ENCODE data around the gene SCIMP. TPM values are rescaled to one million over a fixed set of nuclear protein-coding genes. Genes with fewer than 3 reads are reported as not detected.

SCIMP gene
- total and polyA plus RNA-seq, 2 of the 4 experiments (the other 2 are of a cell fraction) = not detected

DNA sequence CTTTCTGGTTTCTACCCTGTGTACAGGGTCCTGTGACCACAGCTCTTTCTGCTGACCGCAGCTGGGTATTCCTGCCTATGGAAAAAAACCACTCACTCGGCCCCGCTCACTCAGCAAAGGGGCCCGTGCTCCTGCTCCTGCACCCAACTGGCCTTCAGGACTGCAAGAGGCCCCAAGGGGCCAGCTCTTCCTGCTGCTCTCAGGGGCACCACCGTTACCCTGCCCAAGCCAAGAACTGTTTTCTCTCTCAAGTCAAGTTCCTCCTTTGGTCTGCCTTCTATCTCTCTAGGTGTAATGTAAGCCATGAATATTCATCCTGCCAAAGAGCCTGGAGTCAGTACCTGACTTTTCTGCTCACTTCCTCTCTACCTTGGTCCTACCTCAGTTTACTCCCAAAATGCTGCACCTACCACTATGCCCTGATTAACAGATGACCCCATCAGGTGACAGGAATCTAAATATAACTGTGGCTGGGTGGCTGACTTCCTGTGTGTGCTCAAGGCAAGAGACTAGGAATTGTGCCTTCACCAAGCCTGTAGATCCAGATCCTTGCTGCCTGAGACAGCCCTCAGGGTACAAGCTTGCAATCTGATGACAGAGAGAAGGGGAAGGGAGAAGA, 20.4 kb upstream of the SCIMP start:
- H2AK9ac ChIP-seq (replicated peaks; ENCODE audit: low read depth, low read length, poor library complexity) = no peak overlapping the region
- ChIA-PET POLR2A (ENCODE audit: unreplicated experiment) (no interaction called here), CTCF (no interaction called here)
- 57% methylated on average over 1 of the region's 5 CpGs; no CpG with 5 or more reads in 1 of the 2 experiments for WGBS, 2 experiments (ENCODE audit: extremely low coverage in 2 of 2, insufficient read length in 1 of 2)
- no peak overlapping the region for H3K14ac ChIP-seq (replicated peaks; ENCODE audit: low read depth, low read length)
- no peaks in the 10 kb centered on the region for H4K20me1 ChIP-seq (ENCODE audit: insufficient read depth, low read length)
- H4K91ac ChIP-seq (ENCODE audit: insufficient read depth, low read depth, low read length) = no peak overlapping the region
- H3K9me1 ChIP-seq (ENCODE audit: insufficient read depth, low read length) = no peaks in the 10 kb centered on the region
- no peak overlapping the region for H3K9ac ChIP-seq (ENCODE audit: low read depth, low read length)
- H3K4me2 ChIP-seq (ENCODE audit: low read depth, low read length) = no peak overlapping the region
- no peak overlapping the region for H4K8ac ChIP-seq (ENCODE audit: low read depth in 2 of 2, low read length in 2 of 2)
- DNase-seq (no peak), ATAC-seq (ENCODE audit: low read depth) (no peak)
- no peaks in the 10 kb centered on the region for H3K4me1 ChIP-seq (ENCODE audit: control insufficient read depth, insufficient read depth, low read length)
- no peak overlapping the region for H2BK20ac ChIP-seq (ENCODE audit: low read depth, low read length)
- BruUV-seq (replicated peaks) = no TSS peak
- H3K79me1 ChIP-seq (ENCODE audit: low read depth in 1 of 2, low read length in 2 of 2) = no peaks in the 10 kb centered on the region
- no peak overlapping the region for H2BK5ac ChIP-seq (ENCODE audit: low read depth, low read length, poor library complexity, severe bottlenecking)
- TF ChIP-seq FOS (IDR thresholded peaks at IDR 0.05; ENCODE audit: low read depth, low read length) = no peak
- no peak for TF ChIP-seq NFE2L2 (IDR thresholded peaks at IDR 0.05; ENCODE audit: low read depth, low read length)
- TF ChIP-seq RFX5 (IDR thresholded peaks at IDR 0.05; ENCODE audit: low read depth, low read length) = no peak
- no peak for TF ChIP-seq RAD21 (IDR thresholded peaks at IDR 0.05; ENCODE audit: low read length)
- TF ChIP-seq ELK1 (IDR thresholded peaks at IDR 0.05; ENCODE audit: borderline replicate concordance, low read depth, low read length) = no peak
- H3K27me3 ChIP-seq (ENCODE audit: control insufficient read depth, insufficient read depth, low read length) = peaks cover 2% of the 10 kb centered on the region; the same call in 1 of the 2 replicates
- H2AFZ ChIP-seq (replicated peaks; ENCODE audit: low read length, poor library complexity) = peak overlapping the region; percentile 14
- H3K4ac ChIP-seq (ENCODE audit: low read depth, low read length) = no peak overlapping the region
- no peak overlapping the region for H3K23ac ChIP-seq (ENCODE audit: low read depth, low read length)
- H3K36me3 ChIP-seq (ENCODE audit: control insufficient read depth, insufficient read depth, low read length) = no peaks in the 10 kb centered on the region
- no peak overlapping the region for H2BK15ac ChIP-seq (ENCODE audit: low read depth, low read length)
- H2AK5ac ChIP-seq (ENCODE audit: low read depth, low read length) = no peak overlapping the region
- no peak overlapping the region for H2BK120ac ChIP-seq (ENCODE audit: low read depth, low read length)
- intact Hi-C loops (cut with micrococcal nuclease) = no loop called here
- dilution Hi-C loops (cut with HindIII; ENCODE audit: low sequenced_read_pairs, unreplicated experiment) = no loop called here
- no peak overlapping the region for H3K27ac ChIP-seq (ENCODE audit: insufficient read depth, low read length)
- no peak overlapping the region for H3K56ac ChIP-seq (ENCODE audit: extremely low read depth, insufficient read depth, low read length)
- no peak overlapping the region for H3K4me3 ChIP-seq (ENCODE audit: insufficient read depth, low read depth, low read length)
- in situ Hi-C loops (cut with MboI; ENCODE audit: low sequenced_read_pairs) = no loop called here
- H3K9me3 ChIP-seq (ENCODE audit: control insufficient read depth, insufficient read depth, low read length) = no peaks in the 10 kb centered on the region
- no peak overlapping the region for H3K18ac ChIP-seq (ENCODE audit: low read depth, low read length)
- no peak overlapping the region for H4K5ac ChIP-seq (ENCODE audit: low read depth, low read length)

Data from IMR-90 (cell line).